ENCODE data around the gene ARPP19. TPM values are rescaled to one million over a fixed set of nuclear protein-coding genes. Genes with fewer than 3 reads are reported as not detected.

The ARPP19 gene
- total RNA-seq, 4 donors from 2014 or later, result 71.1 to 95.6 (median 76.6) TPM

DNA sequence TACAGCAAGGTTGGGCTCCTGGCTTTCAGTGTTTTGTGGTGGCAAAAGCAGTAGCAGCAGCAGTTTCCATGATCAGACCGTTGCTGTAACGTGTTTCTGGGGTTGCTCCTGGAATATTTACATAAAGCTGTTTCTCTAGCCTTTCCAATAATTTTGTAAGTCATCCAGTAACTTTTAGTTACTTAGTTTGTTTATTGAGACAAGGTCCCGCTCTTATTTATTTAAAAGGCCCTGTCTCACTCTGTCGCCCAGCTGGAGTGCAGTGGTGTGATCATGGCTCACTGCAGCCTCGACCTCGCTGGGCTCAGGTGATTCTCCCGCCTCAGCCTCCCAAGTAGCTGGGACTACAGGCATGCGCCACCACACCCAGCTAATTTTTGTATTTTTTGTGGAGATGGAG, 31.4 kb downstream of the ARPP19 start:
- WGBS, 2 donors, result 94 to 97% methylated on average over 8 of the region's 8 CpGs
- TF ChIP-seq, protein P1, sequence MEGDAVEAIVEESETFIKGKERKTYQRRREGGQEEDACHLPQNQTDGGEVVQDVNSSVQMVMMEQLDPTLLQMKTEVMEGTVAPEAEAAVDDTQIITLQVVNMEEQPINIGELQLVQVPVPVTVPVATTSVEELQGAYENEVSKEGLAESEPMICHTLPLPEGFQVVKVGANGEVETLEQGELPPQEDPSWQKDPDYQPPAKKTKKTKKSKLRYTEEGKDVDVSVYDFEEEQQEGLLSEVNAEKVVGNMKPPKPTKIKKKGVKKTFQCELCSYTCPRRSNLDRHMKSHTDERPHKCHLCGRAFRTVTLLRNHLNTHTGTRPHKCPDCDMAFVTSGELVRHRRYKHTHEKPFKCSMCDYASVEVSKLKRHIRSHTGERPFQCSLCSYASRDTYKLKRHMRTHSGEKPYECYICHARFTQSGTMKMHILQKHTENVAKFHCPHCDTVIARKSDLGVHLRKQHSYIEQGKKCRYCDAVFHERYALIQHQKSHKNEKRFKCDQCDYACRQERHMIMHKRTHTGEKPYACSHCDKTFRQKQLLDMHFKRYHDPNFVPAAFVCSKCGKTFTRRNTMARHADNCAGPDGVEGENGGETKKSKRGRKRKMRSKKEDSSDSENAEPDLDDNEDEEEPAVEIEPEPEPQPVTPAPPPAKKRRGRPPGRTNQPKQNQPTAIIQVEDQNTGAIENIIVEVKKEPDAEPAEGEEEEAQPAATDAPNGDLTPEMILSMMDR (IDR thresholded peaks at IDR 0.05), result no peak
- no peak for TF ChIP-seq POLR2A (IDR thresholded peaks at IDR 0.05)
- intact Hi-C loops (cut with DNase I; ENCODE audit: low total_unique reads), result no loop called here
- no peak for DNase-seq (ENCODE audit: low spot score in 2 of 2)
- no peak overlapping the region for H3K4me3 ChIP-seq (ENCODE audit: low read depth, poor library complexity, severe bottlenecking)

DNA sequence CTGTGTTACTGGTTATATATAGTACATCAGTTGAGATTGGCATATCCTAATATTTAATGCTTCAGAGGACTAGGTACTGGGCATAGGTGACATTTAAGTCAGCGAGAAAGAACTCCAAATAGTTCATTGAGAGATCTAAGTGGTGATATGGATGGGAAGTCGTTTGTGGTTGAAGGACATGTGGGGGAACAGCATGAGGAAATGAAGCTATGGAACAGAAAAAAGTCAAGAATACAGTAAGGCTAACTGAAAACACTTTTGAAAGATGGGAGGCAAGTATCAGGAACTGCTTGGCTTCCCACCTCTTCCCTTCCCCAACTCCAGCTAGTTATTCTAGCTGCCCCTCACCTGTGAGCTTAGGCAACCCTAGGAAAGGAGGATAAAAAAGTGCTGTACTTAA, 36.4 kb downstream of the ARPP19 start:
- WGBS, 2 donors, result 69 to 79% methylated on average over 2 of the region's 2 CpGs
- intact Hi-C loops (cut with DNase I; ENCODE audit: low total_unique reads), result no loop called here
- H3K4me3 ChIP-seq (ENCODE audit: low read depth, poor library complexity, severe bottlenecking), result no peak overlapping the region
- no peak for TF ChIP-seq POLR2A (IDR thresholded peaks at IDR 0.05)
- TF ChIP-seq, protein P1 (IDR thresholded peaks at IDR 0.05), result no peak
- no peak for DNase-seq (ENCODE audit: low spot score in 2 of 2)

DNA sequence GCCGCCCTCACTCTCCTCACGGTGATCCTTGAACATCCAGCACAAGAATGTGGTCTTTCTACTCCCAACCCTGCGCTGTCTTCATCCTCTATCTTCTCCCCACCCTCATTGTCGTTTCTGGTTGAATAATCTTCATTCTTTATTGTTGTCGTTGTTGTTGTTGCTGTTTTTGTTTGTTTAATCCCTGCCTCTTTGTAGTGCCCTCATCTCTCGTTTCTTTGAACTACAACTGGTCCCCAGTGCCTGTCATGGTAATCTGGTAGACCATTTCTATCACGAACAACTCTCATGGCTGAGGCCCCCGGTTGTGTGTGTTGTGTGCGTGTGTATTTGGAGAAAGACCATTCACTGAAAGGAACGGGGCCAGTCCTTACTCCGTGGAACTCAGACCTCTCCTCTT, 38.9 kb downstream of the ARPP19 start:
- no peak for DNase-seq (ENCODE audit: low spot score in 2 of 2)
- WGBS, 2 donors, result 47 to 57% methylated on average over 11 of the region's 11 CpGs
- intact Hi-C loops (cut with DNase I; ENCODE audit: low total_unique reads), result no loop called here
- no peak for TF ChIP-seq POLR2A (IDR thresholded peaks at IDR 0.05)
- TF ChIP-seq, protein P1 (IDR thresholded peaks at IDR 0.05), result no peak
- H3K4me3 ChIP-seq (ENCODE audit: low read depth, poor library complexity, severe bottlenecking), result no peak overlapping the region

DNA sequence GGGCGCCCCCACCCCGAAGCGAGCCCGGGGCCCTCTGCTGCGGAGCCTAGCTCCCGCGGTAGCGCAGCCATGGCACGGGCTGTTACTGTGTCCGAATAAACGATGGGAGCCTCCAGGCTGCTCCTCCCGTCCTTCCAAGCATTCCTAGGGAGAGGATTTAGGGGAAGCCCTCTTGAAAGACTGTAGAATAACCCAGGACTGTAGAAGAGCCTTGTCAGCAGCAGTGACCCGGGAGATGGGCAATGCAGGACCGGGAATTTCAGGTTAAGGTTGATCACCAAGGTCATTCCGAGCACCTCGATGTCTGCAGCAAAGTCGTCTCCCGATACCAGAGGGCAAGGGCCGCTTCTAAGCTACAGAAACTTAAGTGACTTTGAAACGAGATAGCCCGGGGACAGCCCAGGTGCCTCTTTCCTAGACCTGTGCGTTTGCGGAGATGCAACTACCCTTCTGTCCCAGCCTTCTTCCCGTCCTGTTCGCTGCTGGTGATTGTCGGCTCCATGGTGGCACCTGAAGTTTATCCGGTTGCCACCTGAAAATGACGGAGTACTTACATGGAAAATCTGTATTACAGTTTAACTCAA, 39.4 kb downstream of the ARPP19 start:
- H3K4me3 ChIP-seq (ENCODE audit: low read depth, poor library complexity, severe bottlenecking), result peak overlapping the region; percentile 56
- intact Hi-C loops (cut with DNase I; ENCODE audit: low total_unique reads), result no loop called here
- 5% methylated on average over 27 to 28 of the region's 28 CpGs for WGBS, 2 donors
- TF ChIP-seq POLR2A (IDR thresholded peaks at IDR 0.05), result no peak
- TF ChIP-seq, protein P1 (IDR thresholded peaks at IDR 0.05), result no peak
- DNase-seq (ENCODE audit: low spot score in 2 of 2), result no peak

DNA sequence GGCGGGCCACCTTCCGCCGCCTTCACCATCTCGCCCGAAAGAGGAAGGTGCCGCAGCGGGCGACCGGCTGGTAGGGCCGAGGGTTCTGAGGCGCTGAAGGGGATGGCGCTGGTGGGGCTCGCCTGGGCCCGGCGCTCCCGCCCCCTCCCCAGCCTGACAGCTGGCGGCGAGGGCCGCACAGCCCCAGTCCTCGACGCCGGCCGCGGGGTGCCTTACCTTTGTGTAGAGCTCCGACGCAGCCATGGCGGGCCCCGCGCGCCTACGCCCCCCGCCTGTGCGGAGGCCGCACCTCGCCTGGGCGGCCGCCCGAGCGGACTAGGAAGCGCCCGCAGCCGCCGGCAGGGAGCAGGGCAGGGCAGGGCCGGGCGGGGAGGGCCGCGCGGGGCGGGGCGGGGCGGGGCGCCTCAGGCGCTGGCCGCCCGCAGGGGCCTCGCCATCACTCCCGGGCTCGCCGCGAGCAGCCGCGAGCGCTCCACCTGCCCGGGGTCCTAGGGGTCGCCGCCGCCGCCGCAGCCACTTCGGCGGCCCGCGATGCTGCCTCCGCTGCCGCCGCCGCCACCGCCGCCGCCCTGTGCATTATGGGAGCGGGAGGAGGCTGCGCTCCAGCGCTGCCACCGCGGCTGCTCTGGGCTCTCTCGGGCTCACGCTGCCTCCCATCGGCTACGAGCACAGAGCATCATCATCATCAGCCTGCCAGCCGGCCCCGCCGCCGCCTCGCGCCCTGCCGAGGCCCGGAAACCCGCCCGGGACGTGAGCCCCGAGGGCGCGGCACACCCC, 40.1 kb downstream of the ARPP19 start, which contains the start of gene MYO5A:
Gene MYO5A, minus strand, starts transcription at position 317 of the 777 bp plus-strand sequence. Its CDS starts 74 bp downstream, at position 243.
- H3K4me3 ChIP-seq (ENCODE audit: low read depth, poor library complexity, severe bottlenecking), result peak within 1 kb of the TSS; percentile 76
- intact Hi-C loops (cut with DNase I; ENCODE audit: low total_unique reads), result no loop called here
- WGBS, 2 donors, result 0 to 1% methylated on average over 14 to 26 of the region's 103 CpGs
- peak; percentile 54 to 93 for DNase-seq (ENCODE audit: low spot score in 2 of 2)
- TF ChIP-seq, protein P1 (IDR thresholded peaks at IDR 0.05), result no peak
- TF ChIP-seq POLR2A (IDR thresholded peaks at IDR 0.05), result no peak
